ENCODE measurements around the gene DCLK2. TPM values are rescaled to one million over a fixed set of nuclear protein-coding genes. Genes with fewer than 3 reads are reported as not detected.

The DCLK2 gene
- total and polyA plus RNA-seq, 2 of the 13 experiments (the other 11 are each of a cell fraction or from before 2014, with no cell fraction given): not detected

GRCh38 chr4:150256841-150257730, 178.8 kb downstream of the DCLK2 start (continued):
- TF ChIP-seq ZNF253 (CRISPR knock-in tag; IDR thresholded peaks at IDR 0.05; ENCODE audit: borderline replicate concordance): no peak
- no peak for TF ChIP-seq ZBTB37 (CRISPR knock-in tag; IDR thresholded peaks at IDR 0.05)
- 0 out of 2 replicates have a peak, but pooled peaks have one; percentile 25 for TF ChIP-seq ZBTB3 (CRISPR knock-in tag; IDR thresholded peaks at IDR 0.05; ENCODE audit: borderline replicate concordance, low read depth)
- TF ChIP-seq ESRRA (CRISPR knock-in tag; IDR thresholded peaks at IDR 0.05; ENCODE audit: low read depth): no peak
- TF ChIP-seq BCL6 (CRISPR knock-in tag; IDR thresholded peaks at IDR 0.05): 0 out of 2 replicates have a peak, but pooled peaks have one; percentile 57
- no peak for TF ChIP-seq ZNF317 (CRISPR knock-in tag; IDR thresholded peaks at IDR 0.05)
- TF ChIP-seq MYPOP (CRISPR knock-in tag; IDR thresholded peaks at IDR 0.05): no peak; the same call in 1 of the 2 replicates
- TF ChIP-seq HES4 (CRISPR knock-in tag; IDR thresholded peaks at IDR 0.05; ENCODE audit: borderline replicate concordance): no peak
- no peak for TF ChIP-seq RNF219 (CRISPR knock-in tag; IDR thresholded peaks at IDR 0.05)
- TF ChIP-seq PHF8 (CRISPR knock-in tag; IDR thresholded peaks at IDR 0.05): no peak
- 0 out of 2 replicates have a peak, but pooled peaks have one; percentile 31 for TF ChIP-seq ZNF501 (CRISPR knock-in tag; IDR thresholded peaks at IDR 0.05)
- peak; percentile 18; the same call in 1 of the 2 replicates for TF ChIP-seq NR2C2 (CRISPR knock-in tag; IDR thresholded peaks at IDR 0.05; ENCODE audit: borderline replicate concordance)
- TF ChIP-seq ZNF101 (CRISPR knock-in tag; IDR thresholded peaks at IDR 0.05; ENCODE audit: borderline replicate concordance, low read depth): no peak
- no peak for TF ChIP-seq DR1 (CRISPR knock-in tag; IDR thresholded peaks at IDR 0.05)
- TF ChIP-seq PHF5A (CRISPR knock-in tag; IDR thresholded peaks at IDR 0.05; ENCODE audit: low read depth, unreplicated experiment): no peak
- no peak for TF ChIP-seq CBX2 (IDR thresholded peaks at IDR 0.05; ENCODE audit: low read depth, low read length)
- 0 out of 2 replicates have a peak, but pooled peaks have one; percentile 33 for TF ChIP-seq CBX2 (CRISPR knock-in tag; IDR thresholded peaks at IDR 0.05; ENCODE audit: low read depth)
- no peak for TF ChIP-seq TERF1 (CRISPR knock-in tag; IDR thresholded peaks at IDR 0.05)
- TF ChIP-seq MXI1 (IDR thresholded peaks at IDR 0.05; ENCODE audit: borderline replicate concordance, low read depth, low read length): no peak
- no peak for TF ChIP-seq MXD4 (CRISPR knock-in tag; IDR thresholded peaks at IDR 0.05)
- TF ChIP-seq ZNF670 (CRISPR knock-in tag; IDR thresholded peaks at IDR 0.05; ENCODE audit: borderline replicate concordance): no peak
- no peak for TF ChIP-seq ZNF121 (CRISPR knock-in tag; IDR thresholded peaks at IDR 0.05)
